Stimulated activated CD4-positive, alpha-beta T cell treated with anti-CD3 and anti-CD28 coated beads, TNF-alpha, amount 100 ng/mL, for 48 hours (primary cell): ENCODE measurements around the gene DNM2.
"Not testable (repeated sequence)": the region's sequence is repeated elsewhere in the genome, so short reads cannot be mapped to it uniquely, and the experiment has no call there.

ENCODE experiments used
- DNase-seq, 3 donors: peaks; one replicate each; pipeline ENCODE4 v3.0.0-alpha.2; 2020; ENCODE audit warnings: low read depth in 3 of 3

The DNM2 gene

GRCh38 chr19:10717356-10718204 is at the start of gene DNM2:
DNM2 (plus strand) TSS chr19:10718079; CDS start chr19:10718243, 164 bp downstream.
- peak; percentile 94 to 95 (median 95) for DNase-seq

GRCh38 chr19:10669246-10669645 is 48.6 kb upstream of the DNM2 start:
- no peak for DNase-seq

DNA sequence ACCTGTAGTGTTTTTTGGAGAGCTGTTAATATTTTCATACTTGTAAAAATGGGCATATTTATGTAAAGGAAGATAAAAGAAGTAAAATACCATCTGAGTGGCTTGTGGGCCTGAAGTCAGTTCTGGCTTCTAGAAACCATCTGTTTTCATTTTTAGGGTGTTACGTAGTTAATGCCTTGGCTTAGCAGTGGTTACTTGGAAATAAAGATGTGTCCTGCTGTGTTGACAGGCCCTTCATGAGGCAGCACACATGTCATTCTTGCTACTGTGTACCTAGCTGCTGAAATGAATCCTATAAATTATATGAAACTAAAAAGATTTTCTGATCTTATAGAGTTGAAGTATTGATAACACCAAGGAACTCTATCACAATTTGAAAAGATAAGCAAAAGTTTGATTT is 47.7 kb upstream of the DNM2 start:
- DNase-seq: no peak

DNA sequence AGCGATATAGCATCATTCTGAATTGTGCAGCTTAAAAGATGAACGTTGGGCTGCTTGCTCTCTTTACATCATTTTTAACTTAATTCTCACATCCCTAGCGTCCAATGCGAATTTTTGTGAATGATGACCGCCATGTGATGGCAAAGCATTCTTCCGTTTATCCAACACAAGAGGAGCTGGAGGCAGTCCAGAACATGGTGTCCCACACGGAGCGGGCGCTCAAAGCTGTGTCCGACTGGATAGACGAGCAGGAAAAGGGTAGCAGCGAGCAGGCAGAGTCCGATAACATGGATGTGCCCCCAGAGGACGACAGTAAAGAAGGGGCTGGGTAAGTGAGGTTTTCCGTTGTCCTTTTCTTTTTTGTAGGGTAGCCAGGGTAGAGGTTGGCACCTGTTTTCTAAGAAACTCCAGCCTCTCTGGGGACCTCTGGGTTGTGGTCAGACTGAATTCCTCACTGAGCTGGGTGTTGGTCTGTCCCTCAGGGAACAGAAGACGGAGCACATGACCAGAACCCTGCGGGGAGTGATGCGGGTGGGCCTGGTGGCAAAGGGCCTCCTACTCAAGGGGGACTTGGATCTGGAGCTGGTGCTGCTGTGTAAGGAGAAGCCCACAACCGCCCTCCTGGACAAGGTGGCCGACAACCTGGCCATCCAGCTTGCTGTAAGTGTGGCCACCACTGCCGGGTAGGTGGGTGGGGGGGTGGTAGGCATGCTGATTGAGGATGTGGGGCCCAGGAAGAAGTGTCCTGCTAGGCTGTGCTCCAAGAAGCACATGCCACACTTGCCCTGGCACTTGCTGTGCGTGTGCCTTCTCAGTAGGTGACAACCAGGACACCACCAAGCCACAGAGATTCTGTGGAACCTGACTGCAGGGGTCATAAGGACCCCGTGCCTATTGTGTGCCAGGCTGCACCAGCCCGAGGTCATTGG is 46.7 kb upstream of the DNM2 start:
- DNase-seq: no peak

- DNase-seq: not testable (repeated sequence)
These were observed 46.0 kb upstream of the DNM2 start for GRCh38 chr19:10671922-10672321.

GRCh38 chr19:10675214-10675613 is 42.7 kb upstream of the DNM2 start:
- DNase-seq: not testable (repeated sequence)

DNA sequence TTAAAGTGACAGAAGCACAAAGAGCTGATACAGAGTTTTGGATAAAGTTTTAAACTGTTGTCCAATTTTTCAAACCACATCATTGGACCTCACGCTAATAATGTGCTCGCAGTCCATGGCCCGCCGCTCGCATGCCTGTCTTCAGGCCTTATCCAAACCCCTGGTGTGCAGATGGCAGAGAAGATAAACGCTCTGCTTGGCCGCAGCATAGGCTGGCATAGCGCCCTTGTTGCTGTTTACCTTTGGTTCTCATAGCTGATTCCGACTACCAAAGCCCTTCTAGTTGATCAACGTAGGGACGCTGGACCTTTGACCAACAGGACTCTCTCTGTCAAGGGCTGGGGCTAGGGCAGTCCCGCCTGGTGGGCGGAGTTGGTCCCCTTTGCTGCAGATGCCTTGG is 40.1 kb upstream of the DNM2 start:
- no peak for DNase-seq

DNA sequence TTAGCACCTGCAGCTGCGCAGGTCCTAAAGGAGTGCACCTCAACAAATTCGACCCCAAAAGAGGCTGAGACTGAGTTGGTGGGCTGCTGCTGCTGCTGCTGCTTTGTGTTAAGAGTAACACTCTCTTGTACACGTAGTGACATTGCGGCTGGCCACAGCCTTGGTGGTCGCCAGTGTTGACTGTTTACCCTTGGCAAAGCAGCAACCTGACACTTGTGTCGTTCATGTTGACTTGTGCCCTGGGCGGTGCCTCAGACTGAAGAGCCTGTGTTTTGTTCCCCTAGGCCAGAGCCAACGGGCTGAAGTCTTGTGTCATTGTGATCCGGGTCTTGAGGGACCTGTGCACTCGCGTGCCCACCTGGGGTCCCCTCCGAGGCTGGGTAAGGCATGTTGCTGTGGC is 39.1 kb upstream of the DNM2 start:
- DNase-seq: no peak

- DNase-seq: no peak
These were observed 38.1 kb upstream of the DNM2 start for GRCh38 chr19:10679743-10680142.

DNA sequence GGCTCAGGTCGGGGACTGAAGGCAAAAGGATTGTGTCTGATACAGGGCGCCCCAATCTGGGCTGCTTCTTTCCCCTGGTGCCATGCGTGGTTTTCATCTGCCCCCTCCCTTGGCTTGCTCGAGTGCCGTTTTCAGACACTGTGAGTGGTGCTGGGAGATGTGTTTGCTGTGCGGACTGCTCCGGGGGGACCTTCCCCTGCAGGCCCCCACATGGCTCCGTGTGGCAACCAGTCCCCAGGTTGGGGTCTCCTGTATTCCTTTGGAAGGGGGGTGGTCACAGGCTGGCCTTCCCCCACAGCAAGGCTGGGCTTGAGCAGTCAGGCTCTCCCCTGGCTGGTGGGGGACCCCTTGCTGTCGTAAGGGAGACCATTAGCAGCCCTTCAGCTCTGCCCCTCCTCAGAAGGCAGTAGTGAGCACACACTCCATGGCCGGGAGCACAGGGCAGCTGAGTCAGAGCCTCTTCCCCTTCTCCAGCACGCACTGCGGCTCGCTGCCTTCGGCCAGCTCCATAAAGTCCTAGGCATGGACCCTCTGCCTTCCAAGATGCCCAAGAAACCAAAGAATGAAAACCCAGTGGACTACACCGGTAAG is 37.2 kb upstream of the DNM2 start:
- no peak for DNase-seq

DNA sequence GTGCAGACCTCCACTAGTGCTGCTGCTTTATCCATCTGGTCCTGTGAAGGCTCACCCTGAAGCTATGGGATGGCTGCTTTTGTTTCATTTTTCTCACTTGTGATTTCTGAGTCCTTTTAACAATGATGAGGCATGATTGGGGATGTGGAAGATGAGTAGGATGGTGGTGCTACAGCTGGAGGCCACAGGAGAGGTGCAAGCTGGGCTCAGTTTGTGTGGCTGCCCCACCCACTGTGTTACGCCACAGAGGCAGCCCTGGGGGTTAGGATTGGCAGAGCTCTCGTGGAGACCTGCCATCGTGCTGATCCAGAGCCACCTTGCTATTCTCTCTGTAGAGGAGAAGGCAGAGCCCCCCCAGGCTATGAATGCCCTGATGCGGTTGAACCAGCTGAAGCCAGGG is 36.2 kb upstream of the DNM2 start:
- DNase-seq: no peak

DNA sequence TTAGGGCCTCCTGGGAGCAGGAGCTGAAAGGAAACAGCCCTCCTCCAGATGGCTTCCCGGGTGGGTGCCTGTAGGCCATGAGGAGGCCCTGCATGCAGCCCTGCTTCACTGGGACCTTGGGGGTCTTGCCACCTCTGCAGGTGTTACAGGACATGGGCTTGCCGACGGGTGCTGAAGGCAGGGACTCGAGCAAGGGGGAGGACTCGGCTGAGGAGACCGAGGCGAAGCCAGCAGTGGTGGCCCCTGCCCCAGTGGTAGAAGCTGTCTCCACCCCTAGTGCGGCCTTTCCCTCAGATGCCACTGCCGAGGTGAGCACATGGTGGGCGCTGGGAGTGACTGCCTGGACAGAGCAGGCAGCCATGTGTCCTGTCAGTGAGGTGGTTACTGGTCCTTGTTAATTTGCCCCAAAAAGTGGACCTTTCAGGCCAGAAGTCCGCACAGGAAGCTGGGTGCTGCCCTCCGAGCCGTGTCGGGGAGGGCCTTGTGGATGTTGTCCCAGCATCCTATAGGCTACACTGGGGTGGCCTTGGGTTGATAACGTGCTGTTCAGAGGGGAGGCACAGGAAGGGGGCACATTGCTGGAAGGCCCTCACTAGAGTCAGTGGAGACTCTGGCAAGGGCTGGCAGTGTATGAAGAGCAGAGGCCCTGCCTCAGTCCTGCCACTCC is 35.3 kb upstream of the DNM2 start:
- no peak for DNase-seq

DNA sequence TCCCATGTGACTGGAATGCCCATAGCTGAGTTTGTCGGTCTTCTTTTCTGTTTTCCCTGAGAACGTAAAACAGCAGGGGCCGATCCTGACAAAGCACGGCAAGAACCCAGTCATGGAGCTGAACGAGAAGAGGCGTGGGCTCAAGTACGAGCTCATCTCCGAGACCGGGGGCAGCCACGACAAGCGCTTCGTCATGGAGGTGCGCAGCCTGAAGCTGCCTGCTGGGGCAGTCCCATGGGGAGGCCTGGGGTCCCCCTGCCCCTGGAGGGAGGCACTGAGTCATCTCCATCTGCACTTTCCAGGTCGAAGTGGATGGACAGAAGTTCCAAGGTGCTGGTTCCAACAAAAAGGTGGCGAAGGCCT is 34.8 kb upstream of the DNM2 start:
- no peak for DNase-seq

DNA sequence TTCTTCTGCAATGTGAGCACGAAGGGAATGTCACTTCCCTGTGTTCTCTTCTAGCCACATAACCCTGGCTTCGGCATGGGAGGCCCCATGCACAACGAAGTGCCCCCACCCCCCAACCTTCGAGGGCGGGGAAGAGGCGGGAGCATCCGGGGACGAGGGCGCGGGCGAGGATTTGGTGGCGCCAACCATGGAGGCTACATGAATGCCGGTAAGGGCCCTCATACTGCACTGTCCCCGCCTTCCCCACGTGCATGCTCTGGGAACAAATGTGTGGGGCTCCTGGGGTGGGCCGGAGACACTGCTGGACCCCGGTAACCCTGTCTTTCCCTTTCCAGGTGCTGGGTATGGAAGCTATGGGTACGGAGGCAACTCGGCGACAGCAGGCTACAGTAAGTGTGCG is 34.3 kb upstream of the DNM2 start:
- DNase-seq: no peak

GRCh38 chr19:10685210-10685609 is 32.7 kb upstream of the DNM2 start:
- no peak for DNase-seq

DNA sequence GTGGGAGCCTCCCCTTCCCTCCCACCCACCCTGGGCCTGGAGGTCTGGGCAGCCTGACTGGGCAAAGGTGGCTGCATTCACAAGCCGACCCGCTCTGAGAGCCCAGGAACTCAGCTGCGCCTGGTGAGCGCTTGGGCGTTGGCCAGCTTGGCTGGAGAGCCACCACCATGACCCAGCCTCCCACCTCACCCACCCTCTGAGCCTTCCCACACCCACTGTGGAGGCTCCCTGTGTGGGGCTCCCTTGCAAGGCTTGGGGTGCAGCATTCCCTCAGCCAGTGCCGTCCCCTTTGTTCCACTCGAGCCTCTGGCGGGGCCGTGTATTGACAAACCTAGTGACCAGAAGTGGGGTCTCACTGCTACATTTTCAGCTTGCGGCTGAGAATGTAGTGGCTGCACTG is 31.7 kb upstream of the DNM2 start:
- no peak for DNase-seq

DNA sequence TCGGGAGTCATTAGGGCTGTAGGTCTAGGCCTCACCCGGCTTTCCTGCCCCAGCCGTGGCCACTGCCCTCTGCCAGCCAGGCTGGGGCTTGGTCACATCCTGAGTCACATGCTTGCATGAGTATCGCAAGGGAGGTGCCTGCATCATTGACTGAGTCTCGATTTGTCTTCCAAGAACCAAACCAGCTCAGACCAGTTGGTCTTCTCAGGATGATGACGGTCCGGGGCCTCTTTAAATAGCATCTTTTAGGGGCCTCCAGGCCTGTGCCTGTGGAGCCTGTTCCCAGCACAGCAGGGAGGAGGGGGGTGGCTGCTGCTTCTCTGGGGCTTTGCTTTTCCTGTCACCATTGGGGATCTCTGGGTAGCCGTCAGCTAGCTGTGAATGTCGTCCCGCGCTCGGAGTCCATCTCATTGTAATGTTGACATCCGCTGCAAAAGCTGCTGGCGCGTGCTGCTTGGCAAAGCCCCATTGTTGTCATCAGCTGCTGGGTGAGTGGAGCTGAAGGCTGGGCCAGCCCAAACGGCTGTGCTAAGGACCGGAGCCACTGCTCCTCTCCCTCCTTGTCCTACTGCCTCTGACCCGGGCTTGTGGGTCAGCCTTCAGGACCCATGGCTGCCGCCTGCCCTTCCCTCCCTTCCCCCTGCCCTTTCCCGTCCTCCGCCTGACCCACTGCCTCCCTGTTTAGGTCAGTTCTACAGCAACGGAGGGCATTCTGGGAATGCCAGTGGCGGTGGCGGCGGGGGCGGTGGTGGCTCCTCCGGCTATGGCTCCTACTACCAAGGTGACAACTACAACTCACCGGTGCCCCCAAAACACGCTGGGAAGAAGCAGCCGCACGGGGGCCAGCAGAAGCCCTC is 31.0 kb upstream of the DNM2 start:
- DNase-seq: no peak

GRCh38 chr19:10687518-10688288 is 30.2 kb upstream of the DNM2 start:
- no peak for DNase-seq

DNA sequence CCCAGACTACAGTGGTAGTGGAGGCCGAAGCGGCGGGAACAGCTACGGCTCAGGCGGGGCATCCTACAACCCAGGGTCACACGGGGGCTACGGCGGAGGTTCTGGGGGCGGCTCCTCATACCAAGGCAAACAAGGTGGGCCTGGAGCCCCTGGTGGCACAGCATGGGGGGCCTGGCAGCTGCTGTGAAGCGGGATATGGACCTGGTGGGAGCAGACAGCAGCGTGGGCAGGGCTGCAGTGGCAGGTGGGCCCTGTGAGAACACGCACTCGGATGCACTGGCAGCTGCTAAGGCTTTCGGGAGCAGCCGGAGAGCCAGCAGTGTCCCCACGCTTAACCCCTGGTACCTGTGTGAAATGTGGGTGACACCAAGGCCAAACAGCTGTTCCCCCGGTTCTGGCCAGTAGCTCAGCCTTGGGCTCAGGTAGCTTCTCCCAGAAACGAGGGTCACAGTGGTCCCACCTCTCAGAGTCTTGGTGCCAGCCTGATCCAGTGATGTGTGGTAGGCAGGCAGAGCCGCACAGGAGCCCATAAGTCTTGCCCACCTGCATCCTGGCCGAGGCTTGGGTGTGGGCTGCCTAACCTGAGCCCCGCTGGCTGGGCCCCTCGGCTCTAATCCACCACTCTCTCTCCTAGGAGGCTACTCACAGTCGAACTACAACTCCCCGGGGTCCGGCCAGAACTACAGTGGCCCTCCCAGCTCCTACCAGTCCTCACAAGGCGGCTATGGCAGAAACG is 29.2 kb upstream of the DNM2 start:
- no peak for DNase-seq
